Retinal pigment epithelial cell (primary cell): Measurements from ENCODE around the gene TUBB.

Source experiments
- DNase-seq: peaks from one replicate; pipeline ENCODE4 v3.0.0-alpha.2; 2010; ENCODE audit warnings: low read depth
- H3K4me3 ChIP-seq: 2 replicates; pipeline ENCODE4 v1.5.1; 2011; ENCODE audit warnings: mild to moderate bottlenecking, low read length, control low read depth, moderate library complexity
- CTCF ChIP-seq: conservative IDR thresholded peaks from 2 replicates; pipeline ENCODE4 v1.5.1; 2011; ENCODE audit warnings: low read depth, low read length, control low read depth, inconsistent platforms

TUBB gene

GRCh38 chr6:30679765-30680535 is 40.2 kb upstream of the TUBB start:
- DNase-seq, result no peak
- no peak overlapping the region for H3K4me3 ChIP-seq
- no peak for TF ChIP-seq CTCF

GRCh38 chr6:30681766-30682142 is 38.4 kb upstream of the TUBB start:
- peak overlapping the region; percentile 51 for H3K4me3 ChIP-seq
- no peak for DNase-seq
- TF ChIP-seq CTCF, result no peak

DNA sequence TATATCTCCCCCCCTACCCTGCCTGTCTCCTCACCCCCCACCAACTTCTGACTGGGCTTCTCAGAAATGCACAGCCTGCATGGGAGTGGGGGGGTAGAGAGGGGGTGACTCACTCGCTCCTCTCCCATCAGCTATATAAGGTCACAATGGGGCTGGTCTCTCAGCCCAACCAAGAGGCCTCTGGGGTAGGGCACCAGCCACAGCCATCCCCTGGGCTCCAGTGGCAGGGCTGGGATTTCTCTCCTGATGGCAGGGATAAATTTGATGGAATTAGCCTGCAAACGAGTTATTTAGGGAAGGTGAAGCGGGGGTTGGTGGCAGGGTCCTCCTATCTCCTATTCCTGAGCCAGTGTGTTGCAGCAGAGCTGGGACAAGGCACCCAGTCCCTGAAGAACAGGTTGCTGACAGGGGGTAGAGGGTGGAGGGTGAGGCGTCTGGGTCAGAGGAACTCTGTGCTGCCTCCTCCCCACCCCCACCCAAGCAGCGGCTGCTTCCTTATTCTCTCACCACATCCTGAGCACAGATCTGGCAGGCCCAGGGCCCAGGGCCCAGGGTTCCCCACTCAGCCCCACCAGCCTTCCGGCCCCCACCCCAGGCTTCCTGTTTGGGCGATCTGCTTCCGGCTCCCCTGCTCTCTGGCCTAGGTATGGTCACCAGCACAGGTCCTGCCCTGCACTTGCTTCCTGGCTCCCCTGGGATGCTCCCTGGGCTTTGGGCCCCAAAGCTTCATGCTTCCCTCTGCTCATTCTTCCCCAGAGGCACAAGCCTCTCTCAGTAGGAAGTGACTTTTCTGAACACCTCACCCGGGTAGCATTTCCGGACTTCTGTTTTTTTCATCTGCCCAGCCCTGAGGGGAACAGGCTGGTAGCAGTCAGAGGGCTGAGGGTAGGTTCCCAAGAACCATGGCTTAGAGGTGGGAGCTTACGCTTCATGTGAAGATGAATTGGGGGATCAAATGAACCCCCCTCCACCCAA is 37.7 kb upstream of the TUBB start:
- H3K4me3 ChIP-seq, result peak overlapping the region; percentile 51
- DNase-seq, result no peak
- TF ChIP-seq CTCF, result no peak

GRCh38 chr6:30683183-30683979 is 36.8 kb upstream of the TUBB start:
- peak overlapping the region; percentile 51 for H3K4me3 ChIP-seq
- DNase-seq, result no peak
- TF ChIP-seq CTCF, result no peak

DNA sequence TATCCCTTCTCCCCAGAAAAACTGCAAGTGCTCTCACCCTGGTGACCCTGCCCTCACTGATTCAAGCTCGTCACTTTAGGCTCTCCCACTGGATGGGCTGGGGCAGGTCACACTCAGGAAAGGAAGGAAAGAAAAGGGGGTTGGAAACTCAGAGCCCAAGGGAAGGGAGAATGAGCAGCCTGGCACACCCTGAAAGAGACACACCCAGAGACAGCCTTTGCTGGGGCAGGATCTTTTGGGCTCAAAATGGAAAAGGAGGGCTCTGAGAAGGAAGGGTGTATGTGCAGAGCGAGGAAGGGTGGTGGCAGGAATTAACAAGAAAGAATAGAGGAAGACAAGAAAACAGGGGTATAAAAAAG is 36.2 kb upstream of the TUBB start:
- no peak for TF ChIP-seq CTCF
- H3K4me3 ChIP-seq, result peak overlapping the region; percentile 51
- no peak for DNase-seq

GRCh38 chr6:30684386-30685156 is 35.6 kb upstream of the TUBB start:
- no peak for DNase-seq
- TF ChIP-seq CTCF, result no peak
- peak overlapping the region; percentile 84 for H3K4me3 ChIP-seq
